DMS 273 (cell line): ENCODE measurements around the gene STIL.
"Not testable (repeated sequence)": the region's sequence is repeated elsewhere in the genome, so short reads cannot be mapped to it uniquely, and the experiment has no call there.

Experiments used
- DNase-seq: peaks from one replicate; lab custom pipeline; 2025; ENCODE audit not compliant: unreplicated experiment; lab: John Stamatoyannopoulos, UW

Gene STIL

DNA sequence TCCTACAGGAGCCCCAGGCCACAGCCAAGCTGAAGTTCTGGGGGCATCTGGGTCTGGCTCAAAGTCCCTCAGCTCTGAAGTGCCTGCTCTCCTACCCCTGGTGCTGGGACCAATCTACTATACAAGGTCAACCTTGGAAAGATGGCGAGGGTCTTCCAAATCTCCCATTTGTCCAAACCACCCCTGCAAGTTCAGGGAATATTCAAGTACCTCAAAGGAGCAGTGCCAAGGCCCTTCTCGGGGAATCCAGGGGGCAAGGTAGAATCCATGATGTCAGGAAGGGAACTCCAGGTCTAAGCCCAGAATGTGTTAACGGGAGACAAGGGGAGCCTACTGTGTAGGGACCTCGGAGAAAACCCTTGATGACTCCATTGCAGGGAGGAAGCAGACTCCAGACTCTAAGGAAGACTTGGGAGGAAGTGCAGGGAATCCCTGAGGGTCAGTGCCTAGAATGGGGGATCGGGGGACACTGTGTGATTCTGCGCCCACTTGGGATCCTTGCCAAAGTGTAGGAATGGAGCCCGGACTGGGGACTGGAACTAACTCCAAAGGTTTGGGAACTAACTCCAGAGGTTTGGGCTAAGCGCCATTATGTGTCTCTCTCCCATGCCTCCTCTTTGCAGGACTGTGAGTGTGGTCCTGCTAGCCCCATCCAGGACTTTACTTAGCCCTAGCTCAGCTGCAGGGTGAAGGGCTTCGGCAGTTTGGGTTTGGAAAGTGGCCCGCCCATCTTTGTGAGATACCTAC lies 90.6 kb downstream of the STIL start:
- DNase-seq, result no peak

DNA sequence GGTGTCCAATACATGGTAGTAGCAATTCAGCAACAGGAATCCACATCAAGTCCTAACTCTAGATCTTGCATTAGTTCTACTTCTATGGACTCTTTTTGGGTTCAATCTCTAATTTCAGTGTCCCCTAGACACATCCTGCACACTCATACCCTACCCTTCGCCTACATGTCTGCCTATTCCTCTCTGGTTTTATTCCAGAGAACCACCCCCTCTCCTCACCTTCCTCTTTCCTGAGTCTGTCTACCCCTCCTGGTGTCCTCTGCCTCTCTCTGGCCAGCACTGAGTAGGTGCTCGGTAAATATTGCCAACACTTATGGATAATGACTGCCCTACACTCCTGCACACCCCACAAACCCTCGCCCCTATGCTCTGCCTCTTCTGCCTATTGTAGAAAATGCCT lies 91.5 kb downstream of the STIL start:
- DNase-seq, result no peak

DNA sequence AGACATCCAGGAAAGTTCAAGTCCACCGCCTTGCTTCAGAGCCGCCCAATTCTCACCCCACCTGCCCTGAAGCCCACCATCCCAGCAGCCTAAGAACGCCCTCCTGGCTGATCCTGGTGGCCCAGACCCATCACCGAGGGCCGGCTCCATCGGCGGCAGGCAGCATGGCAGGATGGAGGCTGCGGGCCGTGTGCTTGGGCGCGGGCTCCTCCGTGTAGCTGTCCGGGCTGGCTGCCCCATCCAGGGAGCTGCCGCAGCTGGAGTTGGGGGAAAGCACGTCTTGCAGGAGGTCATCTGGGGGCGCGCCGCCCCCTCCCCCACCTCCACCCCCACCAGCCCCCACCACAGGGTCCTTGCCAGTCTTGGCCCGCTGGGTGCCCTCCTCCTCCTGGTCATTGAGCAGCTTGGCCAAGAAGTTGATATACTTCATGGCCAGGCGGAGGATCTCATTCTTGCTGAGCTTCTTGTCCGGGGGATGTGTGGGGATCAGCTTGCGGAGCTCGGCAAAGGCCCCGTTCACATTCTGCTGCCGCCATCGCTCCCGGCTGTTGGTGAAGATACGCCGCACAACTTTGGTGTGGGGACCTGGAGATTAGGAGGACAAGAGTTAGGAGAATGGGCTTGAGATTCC lies 94.2 kb downstream of the STIL start:
- no peak for DNase-seq

DNA sequence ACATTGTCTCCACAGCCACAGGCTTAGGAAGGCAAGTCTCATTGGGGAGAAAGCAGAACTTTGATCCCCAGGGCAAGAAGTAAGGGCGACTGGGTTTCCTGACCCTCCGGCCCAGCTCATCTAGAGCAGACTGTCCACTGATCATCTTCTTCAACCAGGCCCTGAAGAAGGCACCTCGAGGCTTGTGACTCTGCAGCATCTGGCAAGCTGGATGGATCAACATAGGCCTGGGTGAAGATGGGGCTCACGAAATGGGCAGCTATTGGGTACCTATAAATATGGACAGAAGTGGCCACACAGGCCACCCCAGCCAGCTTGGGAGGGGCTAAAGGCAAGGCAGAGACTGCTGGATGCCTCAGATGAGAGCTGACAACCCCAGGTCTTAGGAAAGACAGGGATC lies 94.9 kb downstream of the STIL start:
- no peak for DNase-seq

DNA sequence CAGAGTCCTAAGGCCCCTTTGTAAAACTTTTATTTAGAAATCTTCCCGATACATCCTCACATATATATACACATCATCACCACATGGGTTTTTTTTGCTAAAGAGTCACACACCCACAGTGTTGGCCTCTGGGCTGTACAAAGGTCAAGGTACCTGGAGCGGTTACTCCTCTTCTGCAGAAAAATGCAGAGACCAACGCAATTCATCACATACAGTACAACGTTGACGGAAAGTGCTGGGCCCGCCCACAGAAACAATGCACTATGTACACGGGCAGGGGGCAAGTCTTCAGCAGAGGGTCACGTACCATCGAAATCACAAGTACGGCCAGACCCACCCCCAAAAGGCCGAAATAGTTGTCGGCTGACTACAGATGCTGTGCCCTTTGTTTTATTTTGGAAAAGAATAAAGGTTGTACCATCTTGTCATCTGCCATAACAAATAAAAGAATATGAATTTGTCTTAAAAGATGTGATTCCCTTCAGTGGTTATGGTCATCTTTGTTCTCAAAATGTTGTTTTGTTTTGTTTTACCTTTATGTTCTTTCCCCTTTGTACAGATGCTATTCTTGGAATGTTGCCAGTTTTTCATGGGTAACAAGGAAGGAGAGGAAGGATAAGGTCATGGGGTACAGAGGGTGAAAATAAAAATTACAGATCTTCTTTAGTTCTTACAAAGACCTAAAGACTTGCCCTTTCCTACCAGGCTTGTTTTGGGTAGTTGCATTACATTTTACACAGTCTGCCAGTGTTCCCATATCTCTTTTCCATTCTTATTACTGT lies 97.5 kb downstream of the STIL start:
- peak; percentile 29 for DNase-seq

DNA sequence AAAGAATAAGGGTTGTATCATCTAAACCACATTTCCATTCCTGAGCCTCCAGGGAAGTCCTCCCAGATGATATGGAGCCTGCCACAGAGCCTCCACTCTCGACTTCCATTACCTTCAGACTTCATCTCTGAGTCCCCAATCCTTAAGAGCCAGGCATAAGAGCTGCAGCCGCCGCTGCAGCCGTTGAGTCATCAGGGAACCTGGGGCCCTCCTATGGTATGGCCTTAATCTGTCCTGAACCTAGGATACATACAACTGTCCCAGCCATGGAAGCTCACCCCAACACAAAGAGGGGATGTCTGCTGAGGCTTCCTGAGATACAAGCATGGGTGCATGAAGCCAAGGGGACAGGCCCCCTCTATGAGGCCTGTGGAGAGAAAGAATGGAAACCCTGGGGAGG lies 98.2 kb downstream of the STIL start:
- DNase-seq, result no peak

DNA sequence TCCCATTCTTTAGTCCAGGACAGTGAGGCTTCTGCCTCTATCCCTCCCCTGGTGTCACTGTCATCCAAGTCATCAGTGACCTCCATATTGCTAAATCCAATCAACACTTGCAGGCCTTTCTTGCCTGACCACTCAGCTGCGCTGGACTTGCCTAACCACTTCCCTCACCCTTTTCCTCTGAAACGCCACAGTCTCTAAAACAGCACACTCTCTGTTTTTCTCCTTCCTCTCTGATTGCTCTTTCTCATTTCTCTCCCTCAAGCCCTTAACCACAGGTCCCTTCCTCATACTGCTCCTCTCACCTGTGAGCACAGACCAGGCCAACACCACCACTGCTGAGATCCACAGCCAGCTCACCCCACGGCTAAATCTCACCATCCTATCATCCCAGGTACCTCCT lies 99.4 kb downstream of the STIL start:
- no peak for DNase-seq

DNA sequence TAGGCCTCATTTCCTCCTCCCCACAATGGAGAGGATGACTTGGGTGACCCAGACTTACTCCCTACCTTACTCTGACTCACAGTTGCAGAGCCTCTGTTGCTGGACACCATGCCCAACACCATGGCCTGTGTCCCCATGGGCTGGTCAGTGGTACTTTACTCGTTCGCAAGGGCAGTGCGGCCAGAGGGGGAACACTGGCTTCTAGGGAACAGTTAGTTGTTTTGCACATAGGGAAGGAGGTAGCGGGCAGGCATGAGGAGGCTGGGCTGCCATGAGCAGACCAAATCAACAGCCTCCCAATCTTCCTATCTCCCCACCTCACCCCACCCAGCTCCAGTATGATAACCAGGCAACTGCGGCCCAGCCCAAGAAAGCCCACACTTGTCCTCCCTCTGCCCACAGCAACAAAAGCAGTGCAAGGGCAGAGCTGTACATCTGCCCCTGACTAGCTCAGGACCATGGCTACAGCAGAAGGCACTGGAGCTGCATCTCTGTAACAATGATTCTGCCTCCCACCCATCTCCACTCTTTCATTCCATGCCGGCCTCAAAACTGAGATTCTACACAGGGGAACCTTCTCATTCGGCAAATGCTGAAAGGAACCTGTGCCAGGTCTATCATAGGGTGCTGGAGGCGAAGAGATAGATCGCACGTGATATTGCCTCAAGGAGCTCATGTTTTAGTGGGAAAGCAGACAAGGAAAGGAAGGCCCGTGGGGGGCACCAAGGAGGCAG lies 100.5 kb downstream of the STIL start:
- DNase-seq, result no peak

DNA sequence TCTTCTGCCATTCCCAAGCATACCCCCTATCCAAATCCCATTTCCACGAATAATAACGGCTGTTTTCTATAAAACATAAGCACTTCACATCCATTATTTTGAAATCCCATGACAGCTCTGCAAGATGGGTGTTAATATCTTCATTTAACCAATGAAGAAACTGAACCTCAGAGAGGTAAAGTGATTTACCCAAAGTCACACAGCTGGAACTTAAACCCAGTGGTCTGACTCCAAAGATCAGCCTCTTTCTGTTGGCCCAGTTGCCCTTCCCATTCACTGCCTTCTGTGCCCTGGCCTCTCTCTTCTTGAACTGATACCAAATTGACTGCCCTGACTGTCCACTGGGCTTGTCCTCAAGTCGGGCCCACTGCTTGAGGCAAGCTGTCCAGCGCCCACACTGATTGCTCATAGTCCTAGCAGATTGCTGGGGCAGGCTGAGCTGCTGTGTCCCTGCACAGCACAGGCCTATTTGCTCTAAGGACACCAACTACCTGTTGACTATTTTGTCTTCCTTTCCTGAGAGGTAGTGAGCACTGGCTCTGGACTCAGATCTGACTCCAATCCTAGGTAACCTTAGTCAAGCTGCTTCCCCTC lies 101.2 kb downstream of the STIL start:
- no peak for DNase-seq

DNA sequence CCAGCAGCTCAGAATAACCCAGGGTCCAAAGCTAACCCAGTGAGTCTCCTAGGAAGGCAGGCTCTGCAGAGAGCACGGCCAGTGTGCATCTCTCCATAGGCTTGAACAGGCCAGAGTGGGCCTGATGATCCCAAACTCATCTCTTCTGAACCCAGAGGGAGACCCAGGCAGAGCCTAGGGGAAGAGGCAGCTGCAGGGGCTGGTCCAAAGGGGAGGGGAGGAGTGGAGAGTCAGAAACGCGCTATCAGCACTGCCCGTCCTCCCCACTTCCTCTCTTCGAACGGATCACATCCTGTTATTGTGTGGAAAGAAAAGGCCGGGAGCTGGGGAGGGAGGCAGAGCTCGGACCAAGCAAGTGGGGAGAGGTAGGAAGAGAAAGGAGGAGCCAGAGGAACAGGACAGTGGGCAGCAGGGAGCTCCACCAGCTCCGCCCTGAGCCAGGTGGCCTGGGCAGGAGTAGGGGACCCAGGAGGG lies 102.1 kb downstream of the STIL start:
- DNase-seq, result no peak

DNA sequence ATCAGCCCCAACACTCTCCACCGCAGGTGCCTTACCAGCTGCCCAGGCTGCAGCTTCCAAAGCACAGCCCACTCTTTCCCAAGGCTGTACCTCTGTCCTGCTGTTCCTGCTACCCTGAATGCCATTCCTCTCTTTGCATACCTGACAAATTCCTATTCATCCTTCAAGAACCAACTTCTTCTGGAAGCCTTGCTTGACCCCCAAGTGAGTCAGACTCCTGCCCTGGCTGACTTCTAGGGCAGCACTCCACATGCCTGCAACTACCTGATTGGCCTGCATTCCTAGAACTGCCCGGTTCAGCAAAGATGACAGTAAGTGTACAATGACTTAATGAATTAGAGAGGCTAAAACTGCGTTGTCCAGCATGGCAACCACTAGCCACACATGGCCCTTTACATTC lies 103.3 kb downstream of the STIL start:
- no peak for DNase-seq

DNA sequence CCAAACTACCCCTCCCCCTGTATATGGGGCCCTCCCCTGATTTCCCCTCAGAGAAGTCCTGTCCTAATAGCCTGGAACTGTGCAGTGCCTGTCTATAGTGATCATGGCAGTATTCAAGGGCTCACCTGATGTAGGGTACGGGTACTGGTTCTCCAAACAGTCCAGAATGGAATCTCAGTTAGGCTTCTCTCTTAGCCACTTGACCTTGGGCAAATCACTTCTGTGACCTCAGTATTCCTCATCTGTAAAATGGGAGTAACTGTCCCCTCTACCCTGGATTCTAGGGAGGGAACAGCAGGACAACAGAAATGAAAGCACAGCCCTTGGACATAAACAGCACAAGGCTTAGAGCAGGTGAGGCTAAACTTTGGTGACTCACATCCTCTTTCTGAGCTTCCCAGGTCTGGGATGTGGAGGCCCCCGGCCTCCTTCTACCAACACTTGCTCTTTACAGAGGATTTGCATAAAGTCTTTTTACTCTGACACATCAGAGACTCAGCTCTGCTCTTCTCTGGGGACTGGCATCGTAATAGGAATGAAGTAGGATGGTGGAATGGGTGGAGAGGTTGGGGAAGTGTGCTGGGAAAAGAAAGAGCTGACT lies 104.1 kb downstream of the STIL start:
- no peak for DNase-seq

DNA sequence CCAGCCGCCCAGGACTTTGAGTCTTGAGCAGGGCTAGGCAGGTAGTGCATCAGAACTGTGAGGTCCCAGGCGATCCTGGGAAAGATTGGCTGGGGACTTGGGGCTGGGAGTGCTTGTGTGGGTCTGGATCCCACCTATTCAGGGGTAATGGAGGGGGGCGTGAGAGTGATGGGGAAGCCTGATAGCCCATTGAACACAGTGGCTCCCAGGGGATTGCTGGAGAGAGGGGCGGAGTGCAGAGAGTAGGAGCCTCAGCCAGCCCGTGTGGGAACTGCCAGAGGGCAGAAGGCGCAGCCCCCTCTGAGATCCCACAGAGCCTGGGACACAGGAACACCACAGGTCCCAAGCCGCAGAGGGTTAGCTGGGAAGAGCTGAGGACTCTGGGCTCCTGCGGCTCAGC lies 104.9 kb downstream of the STIL start:
- no peak for DNase-seq

DNA sequence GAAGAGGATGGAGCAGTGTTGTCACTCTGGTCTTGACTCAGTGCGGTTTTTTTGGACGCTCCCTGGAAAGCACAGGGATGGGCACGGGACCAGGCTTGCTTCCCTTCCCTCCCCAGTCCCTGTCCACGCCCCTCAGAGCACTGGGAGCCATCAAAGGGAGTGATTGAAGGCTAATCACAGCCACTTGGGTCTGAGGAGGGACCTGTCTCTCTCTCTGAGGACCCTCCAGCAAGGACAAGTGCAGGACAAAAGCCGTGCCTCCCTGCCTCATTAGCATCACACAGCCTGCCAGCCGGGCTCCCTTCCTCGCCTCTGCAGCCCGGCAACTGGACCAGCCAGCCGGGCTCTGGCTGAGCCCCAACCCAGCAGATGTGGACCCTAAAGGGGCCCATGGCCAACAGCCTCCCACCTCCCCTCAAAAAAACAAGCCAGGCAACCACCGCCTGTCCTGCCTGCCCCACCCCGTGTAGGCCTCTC lies 105.5 kb downstream of the STIL start:
- no peak for DNase-seq

DNA sequence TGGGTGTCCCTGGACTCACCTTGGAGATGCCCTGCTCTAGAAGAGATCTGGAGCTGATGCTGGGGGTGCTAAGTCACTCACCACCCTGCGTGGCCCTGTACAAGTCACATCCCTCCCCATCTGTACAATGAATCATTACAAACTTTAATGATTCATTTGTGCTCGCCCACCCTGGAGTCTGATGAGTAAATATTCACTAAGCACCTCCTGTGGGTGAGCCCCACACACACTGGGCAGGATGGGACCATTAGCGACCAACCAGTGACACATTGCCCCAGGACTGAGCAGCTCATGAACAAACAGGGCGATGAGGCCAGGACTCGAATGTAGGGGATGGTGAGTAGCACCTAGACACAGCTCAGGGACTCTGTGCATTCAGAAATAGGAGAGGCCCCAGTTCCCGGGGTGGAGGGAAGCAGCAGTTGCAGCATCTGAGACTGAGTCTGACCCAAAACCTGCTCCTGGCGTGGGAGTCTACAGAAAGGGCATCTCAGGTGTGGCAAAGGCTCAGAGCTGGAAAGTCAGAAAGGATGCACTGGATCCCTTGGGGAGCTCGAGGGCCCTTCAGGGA lies 106.1 kb downstream of the STIL start:
- DNase-seq, result no peak

DNA sequence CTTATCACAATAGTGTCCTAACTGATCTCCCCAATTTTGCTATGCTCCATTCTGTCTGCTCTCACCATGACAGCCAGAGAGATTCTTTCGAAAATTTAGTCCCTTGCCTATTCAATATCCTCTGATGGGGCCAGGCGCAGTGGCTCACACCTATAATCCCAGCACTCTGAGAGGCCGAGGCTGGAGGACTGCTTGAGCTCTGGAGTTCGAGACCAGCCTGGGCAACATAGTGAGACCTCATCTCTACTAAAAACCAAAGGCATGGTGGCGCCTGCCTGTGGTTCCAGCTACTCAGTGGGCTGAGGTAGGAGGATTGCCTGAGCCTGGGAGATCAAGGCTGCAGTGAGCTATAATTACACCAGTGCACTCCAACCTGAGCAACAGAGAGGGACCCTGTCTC lies 108.0 kb downstream of the STIL start:
- DNase-seq, result no peak

DNA sequence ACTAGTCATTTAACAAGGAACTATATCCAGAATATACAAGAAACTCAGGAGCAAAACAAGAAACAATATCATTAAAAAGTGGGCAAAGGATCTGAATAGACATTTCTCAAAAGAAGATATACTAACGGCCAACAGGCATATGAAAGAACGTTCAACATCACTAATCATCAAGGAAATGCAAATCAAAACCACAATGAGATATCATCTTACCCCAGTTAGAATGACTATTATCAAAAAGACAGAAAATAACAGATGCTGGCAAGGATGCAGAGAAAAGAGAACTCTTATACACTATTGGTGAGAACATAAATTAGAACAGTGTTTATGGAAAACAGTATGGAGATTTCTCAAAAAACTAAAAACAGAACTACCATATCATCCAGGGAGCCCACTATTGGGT lies 110.4 kb downstream of the STIL start:
- not testable (repeated sequence) for DNase-seq

DNA sequence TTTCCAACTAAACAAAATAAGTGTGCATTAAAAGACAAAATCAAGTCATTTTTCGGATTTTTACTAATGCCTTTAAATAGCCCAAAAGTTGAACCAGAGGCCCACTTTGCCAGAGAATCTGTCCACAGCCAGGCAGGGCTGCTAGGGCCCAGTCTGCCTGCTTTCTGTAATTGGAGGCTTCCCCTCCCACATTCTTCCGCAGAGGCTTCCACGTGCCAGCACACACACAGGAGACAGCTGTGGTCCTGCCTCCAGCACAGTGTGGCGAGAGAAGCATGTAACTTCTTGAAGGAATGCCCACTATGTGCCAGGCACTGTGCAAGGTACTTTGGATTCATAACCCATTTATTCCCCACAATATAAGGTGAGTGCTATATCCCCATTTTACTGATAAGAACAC lies 112.8 kb downstream of the STIL start:
- peak; percentile 51 for DNase-seq
